K562 (cell line): ENCODE results near the gene SLC5A3. TPM values are rescaled to one million over a fixed set of nuclear protein-coding genes. Genes with fewer than 3 reads are reported as not detected.

ENCODE experiments used
- CEBPG ChIP-seq, 3 experiments: fragments of 200-800 bp in 1 of 3; sonication (Bioruptor generic) in 1 of 3; sonication (generic) in 1 of 3; formaldehyde crosslinking in 1 of 3; IDR thresholded peaks in 2 of 3; conservative IDR thresholded peaks in 1 of 3; 2 replicates each; pipeline versions ENCODE4 v1.6.1 to v1.8.0; 2016 to 2022; ENCODE audit warnings: missing compliant biosample characterization in 2 of 3, missing genetic modification characterization in 2 of 3, mild to moderate bottlenecking in 1 of 3, missing genetic modification reagents in 1 of 3
- NCOA2 ChIP-seq, 2 experiments: fragments of 450-650 bp; IDR thresholded peaks; 2 replicates each; pipeline ENCODE4 v1.6.1; 2018; ENCODE audit warnings: mild to moderate bottlenecking in 2 of 2, moderate library complexity in 1 of 2; ENCODE audit not compliant: partially characterized antibody in 2 of 2
- NFATC3 ChIP-seq: fragments of 450-650 bp; IDR thresholded peaks from 2 replicates; pipeline ENCODE4 v1.6.1; 2017; ENCODE audit warnings: mild to moderate bottlenecking
- NFRKB ChIP-seq: fragments of 450-650 bp; IDR thresholded peaks from 2 replicates; pipeline ENCODE4 v1.6.1; 2016; ENCODE audit warnings: low read depth
- NONO ChIP-seq, 2 experiments: fragments of 200-400 bp in 1 of 2; fragments of 450-650 bp in 1 of 2; formaldehyde crosslinking in 1 of 2; IDR thresholded peaks; 2 replicates each; pipeline ENCODE4 v1.6.1; 2017; ENCODE audit warnings: low read depth in 2 of 2, mild to moderate bottlenecking in 2 of 2, moderate library complexity in 2 of 2, low read length in 1 of 2
- NR3C1 ChIP-seq: sonication (generic); formaldehyde crosslinking; IDR thresholded peaks from 2 replicates; pipeline ENCODE4 v1.8.1; 2022; ENCODE audit warnings: missing genetic modification reagents
- RAD51 ChIP-seq: fragments of 450-650 bp; IDR thresholded peaks from 2 replicates; pipeline ENCODE4 v1.7.1; 2016; ENCODE audit warnings: low read depth, mild to moderate bottlenecking, borderline replicate concordance
- SMARCC2 ChIP-seq: fragments of 450-650 bp; IDR thresholded peaks from 2 replicates; pipeline ENCODE4 v1.6.1; 2017; ENCODE audit warnings: antibody characterized with exemption, moderate library complexity, mild to moderate bottlenecking, low read depth
- SREBF2 ChIP-seq: sonication (generic); formaldehyde crosslinking; IDR thresholded peaks from 2 replicates; pipeline ENCODE4 v1.4.0; 2020; ENCODE audit warnings: mild to moderate bottlenecking, missing genetic modification reagents
- TAL1 ChIP-seq: fragments of 450-650 bp; IDR thresholded peaks from 2 replicates; pipeline ENCODE4 v1.6.1; 2016; ENCODE audit warnings: mild to moderate bottlenecking
- THAP12 ChIP-seq: fragments of 250-450 bp; sonication (Bioruptor Pico); IDR thresholded peaks from 2 replicates; pipeline ENCODE4 v1.9.0; 2021; ENCODE audit warnings: mild to moderate bottlenecking, inconsistent platforms
- USF1 ChIP-seq: sonication (generic); formaldehyde crosslinking; IDR thresholded peaks from 2 replicates; pipeline ENCODE4 v1.9.0; 2022; ENCODE audit warnings: mild to moderate bottlenecking, missing genetic modification reagents
- ZNF318 ChIP-seq, 2 experiments: fragments of 450-650 bp; IDR thresholded peaks; 2 replicates each; pipeline ENCODE4 v1.6.1; 2016; ENCODE audit warnings: mild to moderate bottlenecking in 2 of 2, borderline replicate concordance in 1 of 2, low read depth in 1 of 2, moderate library complexity in 1 of 2
- polyA plus RNA-seq, 8 experiments: library from polyadenylated mRNA; depleted of rRNA in 4 of 8; stranded (reverse) in 5 of 8; unstranded in 3 of 8; fragments of >200 nt; fragmentation: Nextera tagmentation in 2 of 8; fragmentation: Illumina TruSeq in 1 of 8; extraction: Ambion mirVana in 2 of 8; extraction: Trizol in 1 of 8; gene quantifications; 2 replicates each; pipeline versions ENCODE4 v1.2.1 to v1.2.3, GENCODE V29; 2011 to 2014; ENCODE audit warnings: inconsistent platforms in 1 of 8, missing spikeins in 1 of 8
- total RNA-seq, 7 experiments: library from RNA; depleted of rRNA in 6 of 7; stranded (reverse); fragments of >200 nt in 6 of 7; fragmentation: Illumina TruSeq in 2 of 7; extraction: Trizol in 2 of 7; gene quantifications; 2 replicates each; pipeline versions ENCODE4 v1.2.1 to v1.2.3, GENCODE V29; 2011 to 2021; ENCODE audit warnings: low replicate concordance in 1 of 7
- TF ChIP-seq, protein P1 (sequence below): fragments of 200-800 bp; sonication (Bioruptor generic); IDR thresholded peaks from 2 replicates; pipeline ENCODE4 v1.6.1; 2017; ENCODE audit warnings: missing genetic modification characterization, missing compliant biosample characterization

Gene SLC5A3
- total and polyA plus RNA-seq, 9 of the 15 experiments (the other 6 are each of a cell fraction or from before 2014, with no cell fraction given): 2.9 to 20.6 (median 9.0) TPM

GRCh38 chr21:34073749-34074282 lies 438 bp downstream of the SLC5A3 start (continued):
- TF ChIP-seq, protein P1, sequence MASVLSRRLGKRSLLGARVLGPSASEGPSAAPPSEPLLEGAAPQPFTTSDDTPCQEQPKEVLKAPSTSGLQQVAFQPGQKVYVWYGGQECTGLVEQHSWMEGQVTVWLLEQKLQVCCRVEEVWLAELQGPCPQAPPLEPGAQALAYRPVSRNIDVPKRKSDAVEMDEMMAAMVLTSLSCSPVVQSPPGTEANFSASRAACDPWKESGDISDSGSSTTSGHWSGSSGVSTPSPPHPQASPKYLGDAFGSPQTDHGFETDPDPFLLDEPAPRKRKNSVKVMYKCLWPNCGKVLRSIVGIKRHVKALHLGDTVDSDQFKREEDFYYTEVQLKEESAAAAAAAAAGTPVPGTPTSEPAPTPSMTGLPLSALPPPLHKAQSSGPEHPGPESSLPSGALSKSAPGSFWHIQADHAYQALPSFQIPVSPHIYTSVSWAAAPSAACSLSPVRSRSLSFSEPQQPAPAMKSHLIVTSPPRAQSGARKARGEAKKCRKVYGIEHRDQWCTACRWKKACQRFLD (CRISPR knock-in tag): 0 out of 2 replicates have a peak, but pooled peaks have one; percentile 63
- TF ChIP-seq NFRKB: no peak
- TF ChIP-seq RAD51: no peak
- TF ChIP-seq TAL1: no peak
- no peak for TF ChIP-seq SREBF2 (CRISPR knock-in tag)
- no peak for TF ChIP-seq NCOA2 (IDR thresholded peaks at IDR 0.05; ENCODE audit: partially characterized antibody in 2 of 2)
- TF ChIP-seq SMARCC2: 0 out of 2 replicates have a peak, but pooled peaks have one; percentile 25
- TF ChIP-seq ZNF318 (IDR thresholded peaks at IDR 0.05; ENCODE audit: borderline replicate concordance in 1 of 2, low read depth in 1 of 2): no peak
- TF ChIP-seq NONO (IDR thresholded peaks at IDR 0.05; ENCODE audit: low read depth in 2 of 2, low read length in 1 of 2): peak in 1 of 2 experiments; percentile 39; a peak in 1 of 4 replicates
- no peak for TF ChIP-seq USF1
- no peak for TF ChIP-seq NFATC3
- TF ChIP-seq CEBPG (CRISPR knock-in tag; IDR thresholded peaks at IDR 0.05): no peak
- TF ChIP-seq CEBPG (tag; conservative IDR thresholded peaks at IDR 0.05 in 1 of 2, IDR thresholded peaks at IDR 0.05 in 1 of 2): no peak
- TF ChIP-seq THAP12 (CRISPR knock-in tag): peak; percentile 72; the same call in 1 of the 2 replicates
- no peak for TF ChIP-seq NR3C1 (CRISPR knock-in tag)
